HG02678 (cell line): ENCODE measurements around the gene MYADM.
"Not testable (repeated sequence)": the region's sequence is repeated elsewhere in the genome, so short reads cannot be mapped to it uniquely, and the experiment has no call there.

Experiments
- ATAC-seq: cut with Tn5 transposase; IDR thresholded peaks from one replicate; pipeline ENCODE4 v1.9.1; 2021; ENCODE audit warnings: mild to moderate bottlenecking, moderate library complexity; ENCODE audit not compliant: unreplicated experiment

Gene MYADM

DNA sequence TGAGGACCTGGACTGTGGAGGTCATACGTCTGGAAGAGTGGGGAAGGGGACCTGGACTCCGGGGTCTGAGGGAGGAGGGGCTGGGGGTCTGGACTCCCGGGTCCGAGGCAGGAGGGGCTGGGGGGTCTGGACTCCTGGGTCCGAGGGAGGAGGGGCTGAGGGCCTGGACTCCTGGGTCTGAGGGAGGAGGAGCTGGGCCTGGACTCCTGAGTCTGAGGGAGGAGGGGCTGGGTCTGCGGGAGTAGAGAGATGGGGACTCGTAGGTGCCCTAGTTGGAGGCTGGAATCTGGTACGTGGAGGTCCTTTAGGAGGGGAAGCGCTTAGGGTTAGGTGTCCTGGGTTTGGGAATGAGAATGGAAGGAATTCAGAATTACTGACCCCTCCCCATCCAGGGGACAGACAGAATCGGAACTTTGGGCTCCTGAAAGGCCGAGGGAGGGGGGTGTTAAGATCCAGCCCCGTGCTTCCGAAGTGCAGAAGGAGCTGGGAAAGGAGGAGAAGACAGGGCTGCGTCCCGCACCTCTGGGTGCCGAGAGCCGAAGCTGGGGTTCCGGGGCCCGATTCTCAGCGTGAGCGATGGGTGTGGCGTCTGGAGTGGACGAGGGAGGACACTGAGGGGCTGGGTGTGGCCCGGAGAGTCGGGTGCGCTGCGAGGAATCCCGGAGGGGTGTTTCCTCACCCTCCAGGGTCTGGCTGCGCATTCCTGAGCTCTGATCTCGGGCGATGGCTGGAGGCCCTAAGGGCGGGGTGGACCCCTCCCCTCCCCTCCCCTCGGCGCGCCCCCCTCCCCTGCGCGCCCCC, 608 bp downstream of the MYADM start:
- no peak for ATAC-seq

GRCh38 chr19:53868892-53869804, 1.5 kb downstream of the MYADM start:
- peak; percentile 40 for ATAC-seq

GRCh38 chr19:53869805-53870484, 2.3 kb downstream of the MYADM start:
- ATAC-seq = not testable (repeated sequence)

DNA sequence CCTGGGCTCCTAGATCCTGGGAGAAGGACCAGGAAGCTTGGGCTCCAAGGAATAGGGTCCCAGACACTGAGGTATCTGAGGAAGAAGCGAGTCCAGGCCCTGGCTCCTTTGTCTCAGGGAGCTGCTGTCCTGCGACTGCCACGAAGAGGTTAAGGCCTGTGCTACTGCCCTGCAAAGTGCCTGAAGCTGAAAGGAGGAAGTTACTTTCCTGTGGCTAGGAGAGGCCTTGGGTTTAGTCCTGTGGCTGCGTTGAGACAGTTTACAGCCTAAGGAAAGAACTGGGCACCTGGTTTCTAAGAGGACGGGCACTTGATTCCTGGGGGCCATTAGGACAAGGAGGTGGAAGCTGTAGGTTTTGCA, 2.8 kb downstream of the MYADM start:
- ATAC-seq = no peak

DNA sequence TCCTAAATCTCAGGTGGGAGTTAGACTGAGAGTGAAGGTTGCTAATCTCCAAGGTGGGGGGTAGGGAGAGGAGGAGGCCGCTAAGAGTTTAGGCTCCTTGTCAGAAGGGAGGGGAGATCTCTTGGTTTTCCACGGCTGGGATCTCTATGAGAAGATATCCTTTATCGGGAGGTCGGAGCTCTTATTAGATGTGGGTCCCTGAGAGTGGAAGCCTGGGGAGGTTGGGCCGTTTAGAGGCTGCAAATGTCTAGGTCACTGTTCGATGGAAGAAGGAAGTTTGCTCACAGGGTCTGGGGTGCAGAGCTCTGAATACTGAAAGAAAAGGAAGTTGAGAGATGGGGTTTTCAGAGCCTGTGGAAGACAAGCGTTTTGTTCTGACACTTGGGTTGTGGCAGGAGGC, 3.8 kb downstream of the MYADM start:
- ATAC-seq = no peak

DNA sequence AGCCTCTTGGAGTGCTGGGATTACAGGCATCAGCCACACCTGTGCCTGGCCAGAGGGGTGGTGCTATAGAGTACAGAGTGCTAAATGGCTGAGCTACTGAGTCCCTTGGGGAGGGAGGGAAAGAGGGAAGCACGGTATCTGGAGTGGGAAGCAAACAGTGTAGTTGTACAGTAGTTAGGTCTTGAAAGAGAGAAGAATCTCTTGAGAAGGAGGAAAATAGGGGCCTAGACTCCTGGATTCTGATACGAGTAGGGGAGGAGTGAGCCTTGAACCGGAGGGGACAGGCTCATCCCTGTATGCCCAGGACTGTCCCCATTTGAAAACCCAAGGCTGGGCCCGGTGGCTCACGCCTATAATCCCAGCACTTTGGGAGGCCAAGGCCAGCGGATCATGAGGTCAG, 5.1 kb downstream of the MYADM start:
- ATAC-seq = no peak

DNA sequence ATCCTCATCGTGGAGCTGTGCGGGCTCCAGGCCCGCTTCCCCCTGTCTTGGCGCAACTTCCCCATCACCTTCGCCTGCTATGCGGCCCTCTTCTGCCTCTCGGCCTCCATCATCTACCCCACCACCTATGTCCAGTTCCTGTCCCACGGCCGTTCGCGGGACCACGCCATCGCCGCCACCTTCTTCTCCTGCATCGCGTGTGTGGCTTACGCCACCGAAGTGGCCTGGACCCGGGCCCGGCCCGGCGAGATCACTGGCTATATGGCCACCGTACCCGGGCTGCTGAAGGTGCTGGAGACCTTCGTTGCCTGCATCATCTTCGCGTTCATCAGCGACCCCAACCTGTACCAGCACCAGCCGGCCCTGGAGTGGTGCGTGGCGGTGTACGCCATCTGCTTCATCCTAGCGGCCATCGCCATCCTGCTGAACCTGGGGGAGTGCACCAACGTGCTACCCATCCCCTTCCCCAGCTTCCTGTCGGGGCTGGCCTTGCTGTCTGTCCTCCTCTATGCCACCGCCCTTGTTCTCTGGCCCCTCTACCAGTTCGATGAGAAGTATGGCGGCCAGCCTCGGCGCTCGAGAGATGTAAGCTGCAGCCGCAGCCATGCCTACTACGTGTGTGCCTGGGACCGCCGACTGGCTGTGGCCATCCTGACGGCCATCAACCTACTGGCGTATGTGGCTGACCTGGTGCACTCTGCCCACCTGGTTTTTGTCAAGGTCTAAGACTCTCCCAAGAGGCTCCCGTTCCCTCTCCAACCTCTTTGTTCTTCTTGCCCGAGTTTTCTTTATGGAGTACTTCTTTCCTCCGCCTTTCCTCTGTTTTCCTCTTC, 6.3 kb downstream of the MYADM start:
- no peak for ATAC-seq

DNA sequence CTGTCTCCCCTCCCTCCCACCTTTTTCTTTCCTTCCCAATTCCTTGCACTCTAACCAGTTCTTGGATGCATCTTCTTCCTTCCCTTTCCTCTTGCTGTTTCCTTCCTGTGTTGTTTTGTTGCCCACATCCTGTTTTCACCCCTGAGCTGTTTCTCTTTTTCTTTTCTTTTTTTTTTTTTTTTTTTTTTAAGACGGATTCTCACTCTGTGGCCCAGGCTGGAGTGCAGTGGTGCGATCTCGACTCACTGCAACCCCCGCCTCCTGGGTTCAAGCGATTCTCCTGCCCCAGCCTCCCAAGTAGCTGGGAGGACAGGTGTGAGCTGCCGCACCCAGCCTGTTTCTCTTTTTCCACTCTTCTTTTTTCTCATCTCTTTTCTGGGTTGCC, 6.9 kb downstream of the MYADM start:
- ATAC-seq = no peak

DNA sequence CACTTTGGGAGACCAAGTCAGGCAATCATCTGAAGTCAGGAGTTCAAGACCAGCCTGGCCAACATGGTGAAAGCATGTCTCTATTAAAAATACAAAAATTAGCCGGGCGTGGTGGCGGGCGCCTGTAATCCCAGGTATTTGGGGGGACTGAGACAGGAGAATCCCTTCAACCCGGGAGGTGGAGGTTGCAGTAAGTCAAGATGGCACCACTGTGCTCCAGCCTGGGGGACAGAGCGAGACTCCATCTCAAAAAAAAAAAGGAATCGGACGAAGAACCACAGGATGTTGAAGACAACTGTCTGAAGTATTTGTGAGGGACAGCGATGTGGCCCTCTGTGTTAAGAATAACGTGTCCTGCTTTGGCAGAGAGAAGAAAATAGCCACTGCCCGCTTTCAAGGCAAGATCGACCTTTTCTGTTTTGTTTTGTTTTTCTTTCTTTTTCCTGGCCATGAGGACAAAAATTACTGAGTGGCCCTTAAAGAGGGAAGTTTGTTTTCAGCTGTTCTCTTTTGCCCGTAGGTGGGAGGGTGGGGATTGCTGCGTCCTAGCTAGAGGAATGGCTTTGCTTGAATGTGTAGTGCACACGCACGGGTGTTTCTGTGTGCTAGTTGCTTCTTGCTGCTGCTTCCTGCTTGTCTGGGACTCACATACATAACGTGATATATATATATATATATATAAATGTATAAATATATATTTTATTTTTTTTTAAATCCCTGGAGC, 8.1 kb downstream of the MYADM start:
- no peak for ATAC-seq

DNA sequence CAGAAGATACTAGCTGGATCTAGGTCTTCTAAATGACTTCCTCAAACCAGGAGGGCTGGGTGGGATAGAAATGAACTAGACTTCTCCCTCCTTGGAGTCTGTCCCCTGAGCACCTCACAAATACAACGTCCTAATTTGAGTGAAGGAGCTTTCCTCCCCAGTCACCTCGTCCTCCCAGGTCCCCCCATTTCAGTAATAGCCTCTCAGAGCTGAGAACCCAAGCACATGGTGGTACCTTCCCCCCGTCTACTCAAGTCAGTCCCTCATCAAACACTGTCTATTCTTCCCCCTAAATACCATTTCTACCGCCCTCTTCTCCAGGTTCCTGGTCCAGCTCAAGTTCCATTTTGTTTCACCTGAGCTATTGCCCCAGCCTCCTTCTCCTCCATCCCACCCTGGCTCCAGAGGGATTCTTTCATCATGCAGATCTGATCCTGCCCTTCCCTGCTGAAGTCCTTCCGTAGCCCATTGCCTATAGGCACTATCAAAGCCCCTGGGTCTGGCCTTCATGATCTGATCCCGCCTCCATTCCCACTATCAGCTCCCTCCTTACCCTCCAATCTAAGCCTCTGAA, 9.1 kb downstream of the MYADM start:
- no peak for ATAC-seq

DNA sequence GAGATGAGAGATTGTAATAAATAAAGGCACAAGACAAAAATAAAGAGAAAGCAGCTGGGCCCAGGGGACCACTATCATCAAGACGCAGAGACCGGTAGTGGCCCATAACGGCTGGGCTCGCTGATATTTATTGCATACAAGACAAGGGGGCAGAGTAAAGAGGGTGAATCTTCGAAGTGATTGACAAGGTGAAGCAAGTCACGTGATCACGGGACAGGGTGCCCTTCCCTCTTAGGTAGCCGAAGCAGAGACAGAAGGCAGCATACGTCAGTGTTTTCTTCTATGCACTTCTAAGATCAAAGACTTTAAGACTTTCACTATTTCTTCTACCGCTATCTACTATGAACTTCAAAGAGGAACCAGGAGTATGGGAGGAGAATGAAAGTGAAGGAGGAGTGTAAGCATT, 9.7 kb downstream of the MYADM start:
- no peak for ATAC-seq

GRCh38 chr19:53878776-53879139, 11.1 kb downstream of the MYADM start:
- ATAC-seq = no peak

DNA sequence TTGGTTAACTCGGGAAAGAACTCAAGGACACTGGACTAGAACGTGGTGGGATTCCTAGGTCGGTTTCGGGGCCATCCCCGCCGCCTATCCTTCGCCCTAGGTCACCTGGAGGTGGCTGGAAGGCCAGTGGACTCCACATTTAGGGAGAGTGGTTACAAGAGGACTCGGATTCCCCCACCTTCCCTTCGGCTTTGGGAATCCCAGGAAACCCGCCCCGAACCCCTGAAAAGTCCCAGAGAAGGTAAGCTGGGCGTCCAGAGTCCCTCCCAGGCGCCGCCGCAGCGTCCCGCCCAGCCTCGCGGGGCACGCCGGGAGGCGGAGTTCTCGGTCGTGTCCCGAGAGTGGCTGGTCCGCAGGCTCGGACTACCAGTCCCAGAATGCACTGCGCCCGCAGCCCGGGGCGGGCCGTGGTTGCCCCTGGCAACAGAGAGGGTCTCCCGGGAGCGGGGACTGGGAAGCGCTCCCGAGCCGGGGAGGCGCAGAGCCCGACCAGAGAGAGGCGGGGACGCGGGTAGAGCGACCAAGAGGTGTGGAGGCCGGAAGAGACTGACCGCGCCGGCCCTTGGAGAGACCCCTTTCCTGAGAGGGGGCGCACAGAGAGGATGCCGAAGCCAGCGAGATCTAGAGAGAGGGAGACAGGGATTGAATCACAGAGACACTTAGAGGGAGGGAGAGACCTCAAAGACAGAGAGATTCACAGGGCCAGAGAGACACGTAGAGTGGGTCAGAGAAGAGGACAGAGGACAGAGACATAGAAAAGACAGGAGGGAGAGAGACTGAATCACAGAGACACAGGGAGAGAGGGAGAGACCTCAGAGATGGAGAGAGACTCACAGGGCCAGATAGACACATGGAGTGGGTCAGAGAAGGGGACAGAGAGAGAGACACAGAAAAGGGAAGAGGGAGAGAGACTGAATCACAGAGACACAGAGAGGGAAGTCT, 11.7 kb downstream of the MYADM start:
- ATAC-seq = peak; percentile 94

GRCh38 chr19:53880711-53881481, 13.2 kb downstream of the MYADM start:
- no peak for ATAC-seq

DNA sequence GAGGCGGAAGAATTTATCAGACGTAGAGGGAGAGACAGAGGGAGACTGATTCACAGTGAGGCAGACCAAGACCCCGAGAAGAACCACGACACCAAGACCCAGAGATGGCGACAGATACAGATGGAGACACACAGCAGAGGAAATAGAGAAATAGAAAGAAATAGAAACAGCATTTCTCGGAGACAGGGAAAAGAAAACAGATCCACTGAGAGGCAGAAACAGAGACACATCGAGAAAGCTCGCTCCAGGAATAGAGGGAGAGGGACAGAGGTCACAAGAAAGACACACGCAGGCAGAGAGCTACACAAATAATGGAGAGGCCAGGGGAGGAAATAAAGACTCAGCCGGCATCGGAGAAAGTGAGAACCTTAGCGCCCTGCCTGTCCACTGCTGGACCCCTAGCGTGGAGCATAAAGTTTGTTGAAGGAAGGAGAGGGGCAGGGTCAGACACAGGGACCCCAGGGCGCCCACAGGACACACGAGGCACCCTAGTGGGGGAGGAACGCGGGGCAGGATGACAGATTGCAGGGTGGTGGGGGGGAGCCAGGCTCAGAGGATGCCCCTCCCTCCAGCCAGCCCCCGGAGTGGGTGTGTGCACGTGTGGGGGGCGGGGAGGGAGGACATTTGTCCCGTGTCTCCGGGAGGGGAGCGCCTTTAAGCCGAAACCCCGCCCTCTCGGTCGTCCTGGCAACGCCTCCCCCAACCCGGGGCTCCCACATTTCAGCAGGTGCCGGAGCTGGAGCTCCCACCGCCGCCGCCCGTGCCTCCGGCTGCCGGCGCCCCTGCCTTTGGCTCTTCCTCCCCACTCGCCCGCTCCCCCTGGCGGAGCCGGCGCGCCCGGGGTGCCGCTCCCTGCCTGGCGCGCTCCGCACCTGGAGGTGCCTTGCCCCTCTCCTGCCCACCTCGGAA, 14.1 kb downstream of the MYADM start, which contains the start of gene PRKCG:
Gene PRKCG (plus strand): TSS at position 716 of the 909 bp plus-strand sequence. CDS start 298 bp downstream, outside the sequence.
- ATAC-seq = no peak

- no peak for ATAC-seq
Observed at GRCh38 chr19:53882391-53883050, 14.8 kb downstream of the MYADM start.
